HTERT RPE-1 (cell line): Measurements from ENCODE around the gene P2RX3.

Experiments used
- in situ Hi-C: fragments of 300-500 bp; cut with MboI; formaldehyde crosslinking; loops from 4 replicates; pipeline ENCODE4 v1.14.3; 2020; ENCODE audit warnings: low sequenced_read_pairs

Gene P2RX3

GRCh38 chr11:57309106-57310059, 28.8 kb upstream of the P2RX3 start:
- in situ Hi-C loops = no loop called here

- in situ Hi-C loops = no loop called here
Measured at GRCh38 chr11:57310091-57310490, 28.1 kb upstream of the P2RX3 start.

- in situ Hi-C loops = no loop called here
Measured at GRCh38 chr11:57310630-57311086, 27.5 kb upstream of the P2RX3 start.

- in situ Hi-C loops = no loop called here
Measured at GRCh38 chr11:57311109-57311936, 26.8 kb upstream of the P2RX3 start.

GRCh38 chr11:57312511-57313021, 25.6 kb upstream of the P2RX3 start:
- in situ Hi-C loops = no loop called here

- in situ Hi-C loops = no loop called here
Measured at GRCh38 chr11:57313071-57313787, 24.9 kb upstream of the P2RX3 start.

- in situ Hi-C loops = no loop called here
Measured at GRCh38 chr11:57313788-57314135, 24.4 kb upstream of the P2RX3 start.

GRCh38 chr11:57314221-57314973, 23.8 kb upstream of the P2RX3 start:
- in situ Hi-C loops = no loop called here

- in situ Hi-C loops = no loop called here
Measured at GRCh38 chr11:57315491-57315890, 22.7 kb upstream of the P2RX3 start.

GRCh38 chr11:57316017-57316416, 22.1 kb upstream of the P2RX3 start:
- in situ Hi-C loops = no loop called here

- in situ Hi-C loops = no loop called here
Measured at GRCh38 chr11:57318178-57318577, 20.0 kb upstream of the P2RX3 start.

GRCh38 chr11:57320067-57320718, 18.0 kb upstream of the P2RX3 start:
- in situ Hi-C loops = no loop called here

- in situ Hi-C loops = no loop called here
Measured at GRCh38 chr11:57320719-57321387, 17.3 kb upstream of the P2RX3 start.

GRCh38 chr11:57321388-57322255, 16.5 kb upstream of the P2RX3 start:
- in situ Hi-C loops = no loop called here

GRCh38 chr11:57322256-57323166, 15.6 kb upstream of the P2RX3 start:
- in situ Hi-C loops = no loop called here

- in situ Hi-C loops = no loop called here
Measured at GRCh38 chr11:57323167-57323854, 14.8 kb upstream of the P2RX3 start.

- in situ Hi-C loops = no loop called here
Measured at GRCh38 chr11:57323855-57324153, 14.3 kb upstream of the P2RX3 start.
